ENCODE data around the gene SMPX.

Gene SMPX

GRCh38 chrX:21741869-21742701, 15.8 kb downstream of the SMPX start:
- peak; percentile 29 for DNase-seq

- no peak for DNase-seq
Observed at GRCh38 chrX:21741364-21741763, 16.6 kb downstream of the SMPX start.

- DNase-seq = no peak
Observed at GRCh38 chrX:21740329-21741274, 17.3 kb downstream of the SMPX start.

- no peak for DNase-seq
Observed at GRCh38 chrX:21738950-21739287, 19.0 kb downstream of the SMPX start.

GRCh38 chrX:21738210-21738949, 19.5 kb downstream of the SMPX start:
- peak; percentile 81 for DNase-seq

GRCh38 chrX:21735768-21736127, 22.2 kb downstream of the SMPX start:
- no peak for DNase-seq

- DNase-seq = no peak
Observed at GRCh38 chrX:21735038-21735767, 22.7 kb downstream of the SMPX start.

- DNase-seq = no peak
Observed at GRCh38 chrX:21734175-21734574, 23.7 kb downstream of the SMPX start.

GRCh38 chrX:21733705-21734104, 24.2 kb downstream of the SMPX start:
- DNase-seq = no peak

- no peak for DNase-seq
Observed at GRCh38 chrX:21730026-21730425, 27.9 kb downstream of the SMPX start.

- DNase-seq = no peak
Observed at GRCh38 chrX:21728276-21728968, 29.5 kb downstream of the SMPX start.

- no peak for DNase-seq
Observed at GRCh38 chrX:21725916-21726315, 32.0 kb downstream of the SMPX start.

GRCh38 chrX:21725496-21725895, 32.4 kb downstream of the SMPX start:
- peak; percentile 64 for DNase-seq

GRCh38 chrX:21723814-21724213, 34.1 kb downstream of the SMPX start:
- no peak for DNase-seq

- DNase-seq = no peak
Observed at GRCh38 chrX:21723084-21723483, 34.8 kb downstream of the SMPX start.

GRCh38 chrX:21721195-21721594, 36.7 kb downstream of the SMPX start:
- no peak for DNase-seq

- no peak for DNase-seq
Observed at GRCh38 chrX:21718575-21718974, 39.3 kb downstream of the SMPX start.

GRCh38 chrX:21717802-21718201, 40.1 kb downstream of the SMPX start:
- no peak for DNase-seq

GRCh38 chrX:21715825-21716224, 42.1 kb downstream of the SMPX start:
- no peak for DNase-seq

GRCh38 chrX:21715337-21715736, 42.6 kb downstream of the SMPX start:
- no peak for DNase-seq

- no peak for DNase-seq
Observed at GRCh38 chrX:21711848-21712197, 46.1 kb downstream of the SMPX start.
